Measurements from ENCODE around the gene DNAI1. TPM values are rescaled to one million over a fixed set of nuclear protein-coding genes. Genes with fewer than 3 reads are reported as not detected.

DNAI1 gene
- total RNA-seq, 2 experiments from 2014 or later = not detected

GRCh38 chr9:34563262-34563661, 104.7 kb downstream of the DNAI1 start:
- CTCF ChIA-PET = no interaction called here
- peaks cover 64% of the 10 kb centered on the region for H3K27me3 Mint-ChIP-seq
- TF ChIP-seq CTCF (IDR thresholded peaks at IDR 0.05) = no peak
- Histone ChIP-seq H3K36me3 (ENCODE audit: insufficient read depth, low read length) (no peaks in the 10 kb centered on the region), H3K9me3 (ENCODE audit: control insufficient read depth in 1 of 2, insufficient read depth in 1 of 2, low read length in 2 of 2) (peaks cover 0 to 11% of the 10 kb centered on the region in 2 experiments), H3K27me3 (ENCODE audit: control insufficient read depth in 1 of 2, insufficient read depth in 2 of 2, low read length in 2 of 2) (peaks cover 18 to 24% of the 10 kb centered on the region in 2 experiments), H3K4me3 (ENCODE audit: low read length) (no peak overlapping the region), H3K27ac (ENCODE audit: low read depth in 1 of 2, low read length in 2 of 2) (no peak overlapping the region), H3K4me1 (ENCODE audit: insufficient read depth, low read length) (no peaks in the 10 kb centered on the region)
- no peaks in the 10 kb centered on the region for H3K36me3 Mint-ChIP-seq (ENCODE audit: low read depth)
- intact Hi-C loops (cut with DNase I, micrococcal nuclease) = no loop called here
- DNase-seq (no peak), ATAC-seq (ENCODE audit: poor library complexity) (no peak)
- no peak overlapping the region for H3K27ac Mint-ChIP-seq
- H3K4me3 Mint-ChIP-seq = no peak overlapping the region
- POLR2A ChIA-PET = no interaction called here
- no peaks in the 10 kb centered on the region for H3K4me1 Mint-ChIP-seq (ENCODE audit: low read depth)
- H3K9me3 Mint-ChIP-seq = no peaks in the 10 kb centered on the region

GRCh38 chr9:34564617-34565016, 106.0 kb downstream of the DNAI1 start:
- H3K4me1 ChIP-seq (ENCODE audit: insufficient read depth, low read length) = no peaks in the 10 kb centered on the region
- H3K4me1 Mint-ChIP-seq (ENCODE audit: low read depth) = no peaks in the 10 kb centered on the region
- H3K9me3 Mint-ChIP-seq = no peaks in the 10 kb centered on the region
- no peak overlapping the region for H3K27ac ChIP-seq (ENCODE audit: low read depth in 1 of 2, low read length in 2 of 2)
- intact Hi-C loops (cut with DNase I, micrococcal nuclease) = no loop called here
- no peaks in the 10 kb centered on the region for H3K36me3 Mint-ChIP-seq (ENCODE audit: low read depth)
- ChIA-PET CTCF (no interaction called here), POLR2A (no interaction called here)
- DNase-seq (no peak), ATAC-seq (ENCODE audit: poor library complexity) (no peak)
- H3K4me3 ChIP-seq (ENCODE audit: low read length) = no peak overlapping the region
- H3K27me3 ChIP-seq (ENCODE audit: control insufficient read depth in 1 of 2, insufficient read depth in 2 of 2, low read length in 2 of 2) = peaks cover 10 to 11% of the 10 kb centered on the region in 2 experiments
- H3K27ac Mint-ChIP-seq = no peak overlapping the region
- H3K9me3 ChIP-seq (ENCODE audit: control insufficient read depth in 1 of 2, insufficient read depth in 1 of 2, low read length in 2 of 2) = peaks cover 0 to 11% of the 10 kb centered on the region in 2 experiments
- H3K36me3 ChIP-seq (ENCODE audit: insufficient read depth, low read length) = no peaks in the 10 kb centered on the region
- no peak overlapping the region for H3K4me3 Mint-ChIP-seq
- H3K27me3 Mint-ChIP-seq = peaks cover 58% of the 10 kb centered on the region
- no peak for TF ChIP-seq CTCF (IDR thresholded peaks at IDR 0.05)

GRCh38 chr9:34565856-34566255, 107.3 kb downstream of the DNAI1 start:
- no peak for DNase-seq
- H3K27me3 Mint-ChIP-seq = peaks cover 64% of the 10 kb centered on the region
- no peak overlapping the region for H3K27ac ChIP-seq (ENCODE audit: low read depth in 1 of 2, low read length in 2 of 2)
- intact Hi-C loops (cut with DNase I, micrococcal nuclease) = no loop called here
- no peaks in the 10 kb centered on the region for H3K36me3 Mint-ChIP-seq (ENCODE audit: low read depth)
- POLR2A ChIA-PET = no interaction called here
- peaks cover 3 to 8% of the 10 kb centered on the region in 2 experiments for H3K27me3 ChIP-seq (ENCODE audit: control insufficient read depth in 1 of 2, insufficient read depth in 2 of 2, low read length in 2 of 2)
- H3K27ac Mint-ChIP-seq = no peak overlapping the region
- H3K4me3 ChIP-seq (ENCODE audit: low read length) = no peak overlapping the region
- no peaks in the 10 kb centered on the region for H3K4me1 ChIP-seq (ENCODE audit: insufficient read depth, low read length)
- no peak for ATAC-seq (ENCODE audit: poor library complexity)
- H3K4me3 Mint-ChIP-seq = no peak overlapping the region
- CTCF ChIA-PET = no interaction called here
- no peaks in the 10 kb centered on the region for H3K36me3 ChIP-seq (ENCODE audit: insufficient read depth, low read length)
- TF ChIP-seq CTCF (IDR thresholded peaks at IDR 0.05) = no peak
- H3K9me3 ChIP-seq (ENCODE audit: control insufficient read depth in 1 of 2, insufficient read depth in 1 of 2, low read length in 2 of 2) = peaks cover 0 to 7% of the 10 kb centered on the region in 2 experiments
- no peaks in the 10 kb centered on the region for H3K4me1 Mint-ChIP-seq (ENCODE audit: low read depth)
- no peaks in the 10 kb centered on the region for H3K9me3 Mint-ChIP-seq

All from CD4-positive, alpha-beta T cell (primary cell).